Neural progenitor cell (in vitro differentiated cells): ENCODE data around the gene CNOT2.

Source experiments
- EZH2 ChIP-seq: fragments of 200-600 bp; sonication (generic); IDR thresholded peaks from 2 replicates; pipeline ENCODE4 v1.6.1; 2017; ENCODE audit warnings: antibody characterized with exemption, mild to moderate bottlenecking, moderate library complexity
- EZH2phosphoT487 ChIP-seq: fragments of 200-600 bp; sonication (generic); IDR thresholded peaks from 2 replicates; pipeline ENCODE4 v1.6.1; 2017; ENCODE audit warnings: antibody characterized with exemption
- TF ChIP-seq, protein P1 (sequence below): fragments of 200-600 bp; sonication (generic); IDR thresholded peaks from 2 replicates; pipeline ENCODE4 v1.5.1; 2017; ENCODE audit warnings: antibody characterized with exemption, mild to moderate bottlenecking

DNA sequence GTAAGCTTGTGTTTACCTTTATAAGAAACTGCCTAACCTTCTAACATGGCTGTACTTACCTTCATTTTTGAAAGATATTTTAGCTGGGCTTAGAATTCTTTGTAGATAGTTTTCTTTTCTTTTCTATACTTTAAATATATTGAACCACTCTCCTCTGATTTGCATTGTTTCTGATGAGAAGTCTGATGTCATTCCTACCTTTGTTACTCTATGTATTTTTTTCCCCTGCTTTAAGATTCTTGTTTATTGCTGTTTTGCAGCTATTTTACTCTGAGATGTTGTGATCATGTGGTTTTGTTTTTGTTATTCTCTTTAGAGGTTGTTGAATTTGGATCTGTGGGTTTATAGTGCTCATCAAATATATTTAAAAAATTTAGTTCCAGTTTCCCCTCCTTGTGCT, 31.8 kb downstream of the CNOT2 start:
- TF ChIP-seq EZH2phosphoT487 (no peak), EZH2 (no peak)
- TF ChIP-seq, protein P1, sequence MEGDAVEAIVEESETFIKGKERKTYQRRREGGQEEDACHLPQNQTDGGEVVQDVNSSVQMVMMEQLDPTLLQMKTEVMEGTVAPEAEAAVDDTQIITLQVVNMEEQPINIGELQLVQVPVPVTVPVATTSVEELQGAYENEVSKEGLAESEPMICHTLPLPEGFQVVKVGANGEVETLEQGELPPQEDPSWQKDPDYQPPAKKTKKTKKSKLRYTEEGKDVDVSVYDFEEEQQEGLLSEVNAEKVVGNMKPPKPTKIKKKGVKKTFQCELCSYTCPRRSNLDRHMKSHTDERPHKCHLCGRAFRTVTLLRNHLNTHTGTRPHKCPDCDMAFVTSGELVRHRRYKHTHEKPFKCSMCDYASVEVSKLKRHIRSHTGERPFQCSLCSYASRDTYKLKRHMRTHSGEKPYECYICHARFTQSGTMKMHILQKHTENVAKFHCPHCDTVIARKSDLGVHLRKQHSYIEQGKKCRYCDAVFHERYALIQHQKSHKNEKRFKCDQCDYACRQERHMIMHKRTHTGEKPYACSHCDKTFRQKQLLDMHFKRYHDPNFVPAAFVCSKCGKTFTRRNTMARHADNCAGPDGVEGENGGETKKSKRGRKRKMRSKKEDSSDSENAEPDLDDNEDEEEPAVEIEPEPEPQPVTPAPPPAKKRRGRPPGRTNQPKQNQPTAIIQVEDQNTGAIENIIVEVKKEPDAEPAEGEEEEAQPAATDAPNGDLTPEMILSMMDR: no peak
